HG02943 (cell line): ENCODE measurements around the gene TFDP1.

Experiments used
- ATAC-seq: cut with Tn5 transposase; IDR thresholded peaks from one replicate; pipeline ENCODE4 v1.9.1; 2021; ENCODE audit warnings: mild to moderate bottlenecking, low read depth, moderate library complexity; ENCODE audit not compliant: unreplicated experiment

The TFDP1 gene

GRCh38 chr13:113657851-113658741 lies 73.5 kb downstream of the TFDP1 start, which contains the start of gene ATP4B:
Gene ATP4B (minus strand): TSS chr13:113658198. CDS start chr13:113658144, 54 bp downstream.
- no peak for ATAC-seq

GRCh38 chr13:113658836-113659235 lies 74.3 kb downstream of the TFDP1 start:
- ATAC-seq, result no peak

- ATAC-seq, result no peak
These were observed 74.8 kb downstream of the TFDP1 start for GRCh38 chr13:113659337-113659736.

GRCh38 chr13:113660066-113660465 lies 75.5 kb downstream of the TFDP1 start:
- ATAC-seq, result no peak

GRCh38 chr13:113661509-113661908 lies 77.0 kb downstream of the TFDP1 start:
- ATAC-seq, result no peak

- ATAC-seq, result no peak
These were observed 79.4 kb downstream of the TFDP1 start for GRCh38 chr13:113663934-113664333.

- no peak for ATAC-seq
These were observed 80.4 kb downstream of the TFDP1 start for GRCh38 chr13:113664751-113665596.

GRCh38 chr13:113665597-113666328 lies 81.2 kb downstream of the TFDP1 start:
- no peak for ATAC-seq

GRCh38 chr13:113666329-113666670 lies 81.7 kb downstream of the TFDP1 start:
- ATAC-seq, result no peak

- no peak for ATAC-seq
These were observed 82.6 kb downstream of the TFDP1 start, which contains the start of gene GRK1 for GRCh38 chr13:113666951-113667701. Gene GRK1 (plus strand): TSS chr13:113667219. CDS start chr13:113667387, 168 bp downstream.

GRCh38 chr13:113667771-113668490 lies 83.4 kb downstream of the TFDP1 start:
- no peak for ATAC-seq

- no peak for ATAC-seq
These were observed 84.0 kb downstream of the TFDP1 start for GRCh38 chr13:113668491-113668971.

- no peak for ATAC-seq
These were observed 84.7 kb downstream of the TFDP1 start for GRCh38 chr13:113669231-113669754.

GRCh38 chr13:113669755-113670341 lies 85.3 kb downstream of the TFDP1 start:
- no peak for ATAC-seq

- ATAC-seq, result no peak
These were observed 86.0 kb downstream of the TFDP1 start for GRCh38 chr13:113670541-113670940.

- no peak for ATAC-seq
These were observed 86.8 kb downstream of the TFDP1 start for GRCh38 chr13:113671066-113672001.

GRCh38 chr13:113672002-113672651 lies 87.6 kb downstream of the TFDP1 start:
- ATAC-seq, result no peak
